ENCODE results near the gene FXYD6. TPM values are rescaled to one million over a fixed set of nuclear protein-coding genes. Genes with fewer than 3 reads are reported as not detected.

Gene FXYD6
- total and polyA plus RNA-seq, 12 donors, result 22.0 to 65.2 (median 36.1) TPM

- no peak for ATAC-seq
- H3K4me3 ChIP-seq, result no peak overlapping the region
- H3K36me3 ChIP-seq, result no peaks in the 10 kb centered on the region
- no peaks in the 10 kb centered on the region for H3K9me3 ChIP-seq
- TF ChIP-seq, protein P1, sequence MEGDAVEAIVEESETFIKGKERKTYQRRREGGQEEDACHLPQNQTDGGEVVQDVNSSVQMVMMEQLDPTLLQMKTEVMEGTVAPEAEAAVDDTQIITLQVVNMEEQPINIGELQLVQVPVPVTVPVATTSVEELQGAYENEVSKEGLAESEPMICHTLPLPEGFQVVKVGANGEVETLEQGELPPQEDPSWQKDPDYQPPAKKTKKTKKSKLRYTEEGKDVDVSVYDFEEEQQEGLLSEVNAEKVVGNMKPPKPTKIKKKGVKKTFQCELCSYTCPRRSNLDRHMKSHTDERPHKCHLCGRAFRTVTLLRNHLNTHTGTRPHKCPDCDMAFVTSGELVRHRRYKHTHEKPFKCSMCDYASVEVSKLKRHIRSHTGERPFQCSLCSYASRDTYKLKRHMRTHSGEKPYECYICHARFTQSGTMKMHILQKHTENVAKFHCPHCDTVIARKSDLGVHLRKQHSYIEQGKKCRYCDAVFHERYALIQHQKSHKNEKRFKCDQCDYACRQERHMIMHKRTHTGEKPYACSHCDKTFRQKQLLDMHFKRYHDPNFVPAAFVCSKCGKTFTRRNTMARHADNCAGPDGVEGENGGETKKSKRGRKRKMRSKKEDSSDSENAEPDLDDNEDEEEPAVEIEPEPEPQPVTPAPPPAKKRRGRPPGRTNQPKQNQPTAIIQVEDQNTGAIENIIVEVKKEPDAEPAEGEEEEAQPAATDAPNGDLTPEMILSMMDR (IDR thresholded peaks at IDR 0.05), result no peak
- intact Hi-C loops (cut with DNase I), result no loop called here
- H3K27me3 ChIP-seq, result peaks cover 0 to 12% (median 0%) of the 10 kb centered on the region in 7 donors
- 95 to 96% methylated on average over 11 of the region's 11 CpGs for WGBS, 2 donors
- H3K27ac ChIP-seq, result no peak overlapping the region
- H3K4me1 ChIP-seq, result no peaks in the 10 kb centered on the region
- no peak for DNase-seq
These were observed 40.5 kb upstream of the FXYD6 start for GRCh38 chr11:117916956-117917355.

- 90 to 94% methylated on average over 9 of the region's 9 CpGs for WGBS, 2 donors
- Histone ChIP-seq H3K4me1 (no peaks in the 10 kb centered on the region), H3K36me3 (no peaks in the 10 kb centered on the region), H3K27ac (no peak overlapping the region), H3K9me3 (no peaks in the 10 kb centered on the region), H3K27me3 (peaks cover 0 to 16% (median 0%) of the 10 kb centered on the region in 7 donors), H3K4me3 (no peak overlapping the region)
- TF ChIP-seq, protein P1 (IDR thresholded peaks at IDR 0.05), result no peak
- ATAC-seq (no peak), DNase-seq (no peak)
- intact Hi-C loops (cut with DNase I), result no loop called here
These were observed 39.3 kb upstream of the FXYD6 start for GRCh38 chr11:117915672-117916235.

GRCh38 chr11:117914991-117915618, 38.6 kb upstream of the FXYD6 start:
- intact Hi-C loops (cut with DNase I), result no loop called here
- Histone ChIP-seq H3K27me3 (peaks cover 0 to 16% (median 0%) of the 10 kb centered on the region in 7 donors), H3K36me3 (no peaks in the 10 kb centered on the region), H3K9me3 (no peaks in the 10 kb centered on the region), H3K4me1 (no peaks in the 10 kb centered on the region), H3K4me3 (no peak overlapping the region), H3K27ac (no peak overlapping the region)
- TF ChIP-seq, protein P1 (IDR thresholded peaks at IDR 0.05), result no peak
- peak in 1 of 8 donors; percentile 48 for ATAC-seq
- 74 to 80% methylated on average over 10 of the region's 10 CpGs for WGBS, 2 donors
- DNase-seq, result no peak

- DNase-seq (no peak), ATAC-seq (no peak)
- intact Hi-C loops (cut with DNase I), result no loop called here
- TF ChIP-seq, protein P1 (IDR thresholded peaks at IDR 0.05), result no peak
- no peaks in the 10 kb centered on the region for H3K4me1 ChIP-seq
- H3K9me3 ChIP-seq, result no peaks in the 10 kb centered on the region
- H3K36me3 ChIP-seq, result no peaks in the 10 kb centered on the region
- WGBS, 2 donors, result 95 to 97% methylated on average over 5 of the region's 5 CpGs
- H3K4me3 ChIP-seq, result no peak overlapping the region
- no peak overlapping the region for H3K27ac ChIP-seq
- H3K27me3 ChIP-seq, result peaks cover 0 to 16% (median 0%) of the 10 kb centered on the region in 7 donors
These were observed 37.9 kb upstream of the FXYD6 start for GRCh38 chr11:117914398-117914761.

Measured in heart right ventricle (tissue), 16 donors.